Activated naive CD8-positive, alpha-beta T cell treated with anti-CD3 and anti-CD28 coated beads, Interleukin-2, amount 10 ng/mL, durations not matched to agents 7 days and 5 days (primary cell): ENCODE measurements around the gene MPV17. TPM values are rescaled to one million over a fixed set of nuclear protein-coding genes. Genes with fewer than 3 reads are reported as not detected.
"Not testable (repeated sequence)": the region's sequence is repeated elsewhere in the genome, so short reads cannot be mapped to it uniquely, and the experiment has no call there.

ENCODE experiments used
- ATAC-seq: fragments of 150-1000 bp; cut with Tn5 transposase; one replicate; pipeline ENCODE4 v1.10.0; 2021; ENCODE audit warnings: low read depth, moderate library complexity
- POLR2A ChIA-PET: fragments of 350-600 bp; sonication (Branson Sonifier 250); formaldehyde crosslinking; loops from one replicate; lab custom pipeline; 2021; ENCODE audit warnings: antibody characterized with exemption; lab: Charles Lee
- DNase-seq: peaks from one replicate; pipeline ENCODE4 v3.0.0; 2021
- H3K27ac Mint-ChIP-seq: one replicate; pipeline ENCODE4 v1.8.0; 2022; ENCODE audit warnings: mild to moderate bottlenecking, mixed read lengths
- H3K27me3 Mint-ChIP-seq: one replicate; pipeline ENCODE4 v1.8.0; 2022; ENCODE audit warnings: mild to moderate bottlenecking, moderate library complexity, mixed read lengths
- H3K36me3 Mint-ChIP-seq: one replicate; pipeline ENCODE4 v1.8.0; 2021; ENCODE audit warnings: mild to moderate bottlenecking, mixed read lengths
- H3K4me1 Mint-ChIP-seq: one replicate; pipeline ENCODE4 v1.8.0; 2021; ENCODE audit warnings: mixed read lengths
- H3K4me3 Mint-ChIP-seq: one replicate; pipeline ENCODE4 v1.8.0; 2022; ENCODE audit warnings: mild to moderate bottlenecking, moderate library complexity, mixed read lengths
- H3K9me3 Mint-ChIP-seq: one replicate; pipeline ENCODE4 v1.8.0; 2021; ENCODE audit warnings: mixed read lengths
- total RNA-seq, 2 experiments: library from RNA; stranded (reverse); gene quantifications; one replicate each; pipeline ENCODE4 v1.2.3, GENCODE V29; 2021

Gene MPV17
- total RNA-seq, 2 experiments from 2014 or later = 93.4 to 100 TPM

- H3K9me3 Mint-ChIP-seq, ATAC-seq, DNase-seq, H3K27me3 Mint-ChIP-seq, H3K27ac Mint-ChIP-seq, H3K4me3 Mint-ChIP-seq: not testable (repeated sequence)
- H3K4me1 Mint-ChIP-seq = peaks cover 38% of the 10 kb centered on the region
- peaks cover 10% of the 10 kb centered on the region for H3K36me3 Mint-ChIP-seq
- POLR2A ChIA-PET = interaction anchor here (0.6 to 2.9 kb wide), 5 partner anchors 16 to 60 kb away, joined by 4 to 9 read pairs (median 6); partner anchors contain the start of genes EIF2B4, MPV17, PPM1G and SNX17
These were observed 30.5 kb upstream of the MPV17 start for GRCh38 chr2:27353386-27353761.

GRCh38 chr2:27351802-27352598 lies 29.1 kb upstream of the MPV17 start:
- peak; percentile 27 for ATAC-seq
- Mint-ChIP-seq H3K4me3 (peak overlapping the region; percentile 35), H3K4me1 (peaks cover 30% of the 10 kb centered on the region), H3K27me3 (no peaks in the 10 kb centered on the region), H3K27ac (peak overlapping the region; percentile 64), H3K9me3 (no peaks in the 10 kb centered on the region), H3K36me3 (peaks cover 14% of the 10 kb centered on the region)
- no peak for DNase-seq
- POLR2A ChIA-PET = interaction anchor here (1.0 to 2.9 kb wide), 6 partner anchors 10 to 276 kb away, joined by 3 to 9 read pairs (median 4); partner anchors contain the start of genes MPV17, PPM1G and ZNF513

- POLR2A ChIA-PET = interaction anchor here (0.6 to 0.7 kb wide), 2 partner anchors 20 to 1638 kb away, joined by 3 to 8 read pairs; no protein-coding TSS in a partner anchor
- ATAC-seq = no peak
- Mint-ChIP-seq H3K9me3 (no peaks in the 10 kb centered on the region), H3K27me3 (no peaks in the 10 kb centered on the region), H3K27ac (no peak overlapping the region), H3K4me3 (no peak overlapping the region), H3K36me3 (peaks cover 19% of the 10 kb centered on the region), H3K4me1 (peaks cover 25% of the 10 kb centered on the region)
- no peak for DNase-seq
These were observed 27.3 kb upstream of the MPV17 start for GRCh38 chr2:27350106-27350693.

GRCh38 chr2:27347641-27348040 lies 24.7 kb upstream of the MPV17 start:
- Mint-ChIP-seq H3K36me3 (peaks cover 16% of the 10 kb centered on the region), H3K4me1 (peaks cover 19% of the 10 kb centered on the region), H3K27ac (no peak overlapping the region), H3K4me3 (no peak overlapping the region), H3K9me3 (no peaks in the 10 kb centered on the region), H3K27me3 (no peaks in the 10 kb centered on the region)
- ATAC-seq (no peak), DNase-seq (no peak)
- POLR2A ChIA-PET = no interaction called here

- ATAC-seq (no peak), DNase-seq (no peak)
- H3K36me3 Mint-ChIP-seq = peaks cover 24% of the 10 kb centered on the region
- no peaks in the 10 kb centered on the region for H3K27me3 Mint-ChIP-seq
- no peaks in the 10 kb centered on the region for H3K9me3 Mint-ChIP-seq
- no peak overlapping the region for H3K4me3 Mint-ChIP-seq
- H3K27ac Mint-ChIP-seq = no peak overlapping the region
- no peaks in the 10 kb centered on the region for H3K4me1 Mint-ChIP-seq
- POLR2A ChIA-PET = interaction anchor here (1.2 kb wide), 1 partner anchor 14 kb away, joined by 4 read pairs; the partner anchor contains the start of gene MPV17
These were observed 13.3 kb upstream of the MPV17 start for GRCh38 chr2:27336173-27336572.

GRCh38 chr2:27335311-27335710 lies 12.4 kb upstream of the MPV17 start:
- POLR2A ChIA-PET = no interaction called here
- Mint-ChIP-seq H3K4me1 (no peaks in the 10 kb centered on the region), H3K9me3 (no peaks in the 10 kb centered on the region), H3K36me3 (peaks cover 24% of the 10 kb centered on the region), H3K27ac (no peak overlapping the region), H3K27me3 (no peaks in the 10 kb centered on the region), H3K4me3 (no peak overlapping the region)
- no peak for ATAC-seq
- no peak for DNase-seq

GRCh38 chr2:27324720-27325119 lies 1.8 kb upstream of the MPV17 start:
- Mint-ChIP-seq H3K27me3 (no peaks in the 10 kb centered on the region), H3K36me3 (peaks cover 19% of the 10 kb centered on the region), H3K27ac (peak overlapping the region; percentile 9), H3K9me3 (no peaks in the 10 kb centered on the region), H3K4me3 (no peak overlapping the region), H3K4me1 (peaks cover 13% of the 10 kb centered on the region)
- POLR2A ChIA-PET = no interaction called here
- DNase-seq (no peak), ATAC-seq (no peak)

GRCh38 chr2:27323596-27324285 lies 844 bp upstream of the MPV17 start:
- H3K4me1 Mint-ChIP-seq = peaks cover 13% of the 10 kb centered on the region
- peak overlapping the region; percentile 95 for H3K27ac Mint-ChIP-seq
- POLR2A ChIA-PET = interaction anchor here (0.5 to 3.0 kb wide), 6 partner anchors 25 to 86 kb away, joined by 3 to 15 read pairs (median 8); partner anchors contain the start of genes EIF2B4, GTF3C2, PPM1G and SNX17
- DNase-seq = no peak
- H3K9me3 Mint-ChIP-seq = no peaks in the 10 kb centered on the region
- no peak for ATAC-seq
- H3K36me3 Mint-ChIP-seq = peaks cover 19% of the 10 kb centered on the region
- H3K27me3 Mint-ChIP-seq = no peaks in the 10 kb centered on the region
- peak overlapping the region; percentile 97 for H3K4me3 Mint-ChIP-seq

GRCh38 chr2:27322301-27322765 lies 564 bp downstream of the MPV17 start:
- DNase-seq (peak; percentile 45), ATAC-seq (peak; percentile 40)
- Mint-ChIP-seq H3K4me3 (peak overlapping the region; percentile 97), H3K27ac (peak overlapping the region; percentile 95), H3K27me3 (no peaks in the 10 kb centered on the region), H3K36me3 (peaks cover 12% of the 10 kb centered on the region), H3K9me3 (no peaks in the 10 kb centered on the region), H3K4me1 (peaks cover 13% of the 10 kb centered on the region)
- POLR2A ChIA-PET = interaction anchor here (0.5 to 3.0 kb wide), 13 partner anchors 14 to 1101 kb away, joined by 3 to 15 read pairs (median 4); partner anchors contain the start of genes AGBL5, EIF2B4, GTF3C2 and KHK

GRCh38 chr2:27320958-27321543 lies 1.8 kb downstream of the MPV17 start:
- POLR2A ChIA-PET = no interaction called here
- H3K27me3 Mint-ChIP-seq = no peaks in the 10 kb centered on the region
- DNase-seq = no peak
- ATAC-seq = no peak
- H3K4me1 Mint-ChIP-seq = peaks cover 13% of the 10 kb centered on the region
- H3K9me3 Mint-ChIP-seq = no peaks in the 10 kb centered on the region
- H3K27ac Mint-ChIP-seq = peak overlapping the region; percentile 31
- H3K4me3 Mint-ChIP-seq = no peak overlapping the region
- H3K36me3 Mint-ChIP-seq = peaks cover 2% of the 10 kb centered on the region

- not testable (repeated sequence) for H3K9me3 Mint-ChIP-seq, H3K27me3 Mint-ChIP-seq, ATAC-seq, DNase-seq, H3K4me3 Mint-ChIP-seq, H3K27ac Mint-ChIP-seq, H3K36me3 Mint-ChIP-seq
- peaks cover 13% of the 10 kb centered on the region for H3K4me1 Mint-ChIP-seq
- POLR2A ChIA-PET = interaction anchor here (0.7 kb wide), 1 partner anchor 976 kb away, joined by 3 read pairs; no protein-coding TSS in a partner anchor
These were observed 3.1 kb downstream of the MPV17 start for GRCh38 chr2:27319839-27320238.

GRCh38 chr2:27316655-27317412 lies 6.1 kb downstream of the MPV17 start:
- Mint-ChIP-seq H3K4me1 (peaks cover 5% of the 10 kb centered on the region), H3K9me3 (no peaks in the 10 kb centered on the region), H3K4me3 (no peak overlapping the region), H3K27ac (no peak overlapping the region), H3K36me3 (peaks cover 2% of the 10 kb centered on the region), H3K27me3 (no peaks in the 10 kb centered on the region)
- POLR2A ChIA-PET = no interaction called here
- DNase-seq (no peak), ATAC-seq (no peak)
